ENCODE data around the gene HSCB.
A peak's percentile ranks its signal among the peaks of the same experiment; 100 is the strongest.

HSCB gene

GRCh38 chr22:28792491-28793383 lies 50.9 kb downstream of the HSCB start:
- Histone ChIP-seq H3K9me3 (ENCODE audit: low read depth, low read length) (no peaks in the 10 kb centered on the region), H3K9ac (ENCODE audit: insufficient read length) (no peak overlapping the region), H3K4me3 (no peak overlapping the region), H3K27ac (no peak overlapping the region), H3K36me3 (ENCODE audit: insufficient read depth, low read length) (peaks cover 52% of the 10 kb centered on the region)
- DNase-seq (ENCODE audit: low read depth, low spot score), result no peak
- TF ChIP-seq EZH2 (IDR thresholded peaks at IDR 0.05), result no peak
- no peak for TF ChIP-seq POLR2AphosphoS5 (IDR thresholded peaks at IDR 0.05; ENCODE audit: borderline replicate concordance, low read depth, low read length)
- TF ChIP-seq FOXP2 (optimal IDR thresholded peaks at IDR 0.05; ENCODE audit: control extremely low read depth, extremely low read length, insufficient read depth), result no peak

- Histone ChIP-seq H3K27ac (no peak overlapping the region), H3K4me3 (no peak overlapping the region), H3K9ac (ENCODE audit: insufficient read length) (no peak overlapping the region), H3K9me3 (ENCODE audit: low read depth, low read length) (no peaks in the 10 kb centered on the region), H3K36me3 (ENCODE audit: insufficient read depth, low read length) (peaks cover 51% of the 10 kb centered on the region)
- DNase-seq (ENCODE audit: low read depth, low spot score), result no peak
- TF ChIP-seq FOXP2 (optimal IDR thresholded peaks at IDR 0.05; ENCODE audit: control extremely low read depth, extremely low read length, insufficient read depth), result no peak
- TF ChIP-seq EZH2 (IDR thresholded peaks at IDR 0.05), result no peak
- TF ChIP-seq POLR2AphosphoS5 (IDR thresholded peaks at IDR 0.05; ENCODE audit: borderline replicate concordance, low read depth, low read length), result no peak
These were observed 52.2 kb downstream of the HSCB start for GRCh38 chr22:28793976-28794584.

- no peak for DNase-seq (ENCODE audit: low read depth, low spot score)
- H3K9ac ChIP-seq (ENCODE audit: insufficient read length), result no peak overlapping the region
- H3K36me3 ChIP-seq (ENCODE audit: insufficient read depth, low read length), result peaks cover 47% of the 10 kb centered on the region
- no peak overlapping the region for H3K27ac ChIP-seq
- no peak overlapping the region for H3K4me3 ChIP-seq
- H3K9me3 ChIP-seq (ENCODE audit: low read depth, low read length), result no peaks in the 10 kb centered on the region
- TF ChIP-seq FOXP2 (optimal IDR thresholded peaks at IDR 0.05; ENCODE audit: control extremely low read depth, extremely low read length, insufficient read depth) (no peak), POLR2AphosphoS5 (IDR thresholded peaks at IDR 0.05; ENCODE audit: borderline replicate concordance, low read depth, low read length) (no peak), EZH2 (IDR thresholded peaks at IDR 0.05) (no peak)
These were observed 53.3 kb downstream of the HSCB start for GRCh38 chr22:28795071-28795693.

GRCh38 chr22:28795932-28796856 lies 54.4 kb downstream of the HSCB start:
- H3K9me3 ChIP-seq (ENCODE audit: low read depth, low read length), result no peaks in the 10 kb centered on the region
- peaks cover 47% of the 10 kb centered on the region for H3K36me3 ChIP-seq (ENCODE audit: insufficient read depth, low read length)
- TF ChIP-seq EZH2 (IDR thresholded peaks at IDR 0.05) (no peak), POLR2AphosphoS5 (IDR thresholded peaks at IDR 0.05; ENCODE audit: borderline replicate concordance, low read depth, low read length) (no peak), FOXP2 (optimal IDR thresholded peaks at IDR 0.05; ENCODE audit: control extremely low read depth, extremely low read length, insufficient read depth) (no peak)
- peak overlapping the region; percentile 7; the same call in 1 of the 2 replicates for H3K27ac ChIP-seq
- no peak overlapping the region for H3K9ac ChIP-seq (ENCODE audit: insufficient read length)
- no peak for DNase-seq (ENCODE audit: low read depth, low spot score)
- H3K4me3 ChIP-seq, result no peak overlapping the region

GRCh38 chr22:28798810-28799605 lies 57.2 kb downstream of the HSCB start:
- H3K27ac ChIP-seq, result peak overlapping the region; percentile 11; the same call in 1 of the 2 replicates
- no peak for DNase-seq (ENCODE audit: low read depth, low spot score)
- H3K9me3 ChIP-seq (ENCODE audit: low read depth, low read length), result no peaks in the 10 kb centered on the region
- peak overlapping the region; percentile 87 for H3K9ac ChIP-seq (ENCODE audit: insufficient read length)
- TF ChIP-seq FOXP2 (optimal IDR thresholded peaks at IDR 0.05; ENCODE audit: control extremely low read depth, extremely low read length, insufficient read depth), result no peak
- no peak for TF ChIP-seq POLR2AphosphoS5 (IDR thresholded peaks at IDR 0.05; ENCODE audit: borderline replicate concordance, low read depth, low read length)
- H3K4me3 ChIP-seq, result peak overlapping the region; percentile 78
- H3K36me3 ChIP-seq (ENCODE audit: insufficient read depth, low read length), result peaks cover 39% of the 10 kb centered on the region

- Histone ChIP-seq H3K27ac (peak overlapping the region; percentile 11; the same call in 1 of the 2 replicates), H3K36me3 (ENCODE audit: insufficient read depth, low read length) (peaks cover 32% of the 10 kb centered on the region), H3K4me3 (peak overlapping the region; percentile 78), H3K9me3 (ENCODE audit: low read depth, low read length) (no peaks in the 10 kb centered on the region), H3K9ac (ENCODE audit: insufficient read length) (peak overlapping the region; percentile 87)
- no peak for DNase-seq (ENCODE audit: low read depth, low spot score)
- TF ChIP-seq POLR2AphosphoS5 (IDR thresholded peaks at IDR 0.05; ENCODE audit: borderline replicate concordance, low read depth, low read length) (no peak), FOXP2 (optimal IDR thresholded peaks at IDR 0.05; ENCODE audit: control extremely low read depth, extremely low read length, insufficient read depth) (no peak), EZH2 (IDR thresholded peaks at IDR 0.05) (no peak)
These were observed 57.9 kb downstream of the HSCB start for GRCh38 chr22:28799606-28800307.
